ENCODE results near the gene PTPRJ.

The PTPRJ gene

GRCh38 chr11:48079596-48079995, 99.2 kb downstream of the PTPRJ start:
- no peak for TF ChIP-seq CTCF (conservative IDR thresholded peaks at IDR 0.05; ENCODE audit: low read depth)
- ChIA-PET CTCF (interaction anchor here (0.8 kb wide), 1 partner anchor 126 kb away, joined by 4 read pairs; no protein-coding TSS in a partner anchor), POLR2A (ENCODE audit: low non-redundant PET) (no interaction called here)
- no peak overlapping the region for H3K27ac ChIP-seq
- no peak for DNase-seq (ENCODE audit: low spot score)

- no peak overlapping the region for H3K27ac ChIP-seq
- DNase-seq (ENCODE audit: low spot score): no peak
- CTCF ChIA-PET: interaction anchor here (0.7 kb wide), 1 partner anchor 23 kb away, joined by 3 read pairs; no protein-coding TSS in a partner anchor
- POLR2A ChIA-PET (ENCODE audit: low non-redundant PET): interaction anchor here (0.6 kb wide), 1 partner anchor 657 kb away, joined by 4 read pairs; no protein-coding TSS in a partner anchor
- no peak for TF ChIP-seq CTCF (conservative IDR thresholded peaks at IDR 0.05; ENCODE audit: low read depth)
These were observed 100.0 kb downstream of the PTPRJ start for GRCh38 chr11:48080301-48080861.

GRCh38 chr11:48081151-48082010, 101.0 kb downstream of the PTPRJ start:
- H3K27ac ChIP-seq: no peak overlapping the region

GRCh38 chr11:48082771-48083170, 102.4 kb downstream of the PTPRJ start:
- no peak for DNase-seq (ENCODE audit: low spot score)
- CTCF ChIA-PET: no interaction called here
- TF ChIP-seq CTCF (conservative IDR thresholded peaks at IDR 0.05; ENCODE audit: low read depth): no peak
- H3K27ac ChIP-seq: no peak overlapping the region
- POLR2A ChIA-PET (ENCODE audit: low non-redundant PET): no interaction called here

More at GRCh38 chr11:48081151-48082010, 101.0 kb downstream of the PTPRJ start:
- ChIA-PET CTCF (interaction anchor here (0.7 kb wide), 1 partner anchor 24 kb away, joined by 3 read pairs; no protein-coding TSS in a partner anchor), POLR2A (ENCODE audit: low non-redundant PET) (interaction anchor here (0.6 kb wide), 1 partner anchor 658 kb away, joined by 4 read pairs; no protein-coding TSS in a partner anchor)
- no peak for TF ChIP-seq CTCF (conservative IDR thresholded peaks at IDR 0.05; ENCODE audit: low read depth)
- no peak for DNase-seq (ENCODE audit: low spot score)

- TF ChIP-seq CTCF (conservative IDR thresholded peaks at IDR 0.05; ENCODE audit: low read depth): no peak
- no peak overlapping the region for H3K27ac ChIP-seq
- no peak for DNase-seq (ENCODE audit: low spot score)
- CTCF ChIA-PET: interaction anchor here (0.6 to 0.7 kb wide), 2 partner anchors 11 to 138 kb away, joined by 3 to 4 read pairs; no protein-coding TSS in a partner anchor
- POLR2A ChIA-PET (ENCODE audit: low non-redundant PET): no interaction called here
These were observed 103.1 kb downstream of the PTPRJ start for GRCh38 chr11:48083421-48083820.

GRCh38 chr11:48085688-48086087, 105.3 kb downstream of the PTPRJ start:
- TF ChIP-seq CTCF (conservative IDR thresholded peaks at IDR 0.05; ENCODE audit: low read depth): no peak
- ChIA-PET CTCF (no interaction called here), POLR2A (ENCODE audit: low non-redundant PET) (no interaction called here)
- H3K27ac ChIP-seq: no peak overlapping the region
- no peak for DNase-seq (ENCODE audit: low spot score)
